ENCODE data around the gene CSRNP3. TPM values are rescaled to one million over a fixed set of nuclear protein-coding genes. Genes with fewer than 3 reads are reported as not detected.

CSRNP3 gene
- total RNA-seq, 1 donor from 2014 or later = 1.6 TPM

DNA sequence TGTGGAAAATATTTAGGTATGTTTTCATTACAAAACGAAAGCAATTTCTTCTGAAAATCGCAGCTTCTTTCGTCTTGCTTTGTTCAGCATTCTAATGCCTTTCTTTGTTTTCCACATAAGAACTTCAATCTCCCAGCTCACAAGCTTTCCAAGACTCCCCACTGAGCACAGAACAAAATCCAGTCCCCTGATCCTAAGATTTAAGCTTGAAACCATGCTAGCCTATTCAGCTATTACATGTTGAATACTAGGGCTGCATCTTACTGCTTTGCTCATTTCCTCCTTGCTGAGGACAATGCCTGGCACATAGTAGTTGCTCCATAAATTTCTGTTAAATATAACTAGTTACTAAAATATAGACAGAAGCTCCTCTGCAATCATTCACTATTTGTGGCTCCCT, 163.9 kb downstream of the CSRNP3 start:
- DNase-seq (ENCODE audit: low read depth) = no peak
- no peak overlapping the region for H3K4me3 ChIP-seq (ENCODE audit: low read depth, low read length)
- TF ChIP-seq, protein P1, sequence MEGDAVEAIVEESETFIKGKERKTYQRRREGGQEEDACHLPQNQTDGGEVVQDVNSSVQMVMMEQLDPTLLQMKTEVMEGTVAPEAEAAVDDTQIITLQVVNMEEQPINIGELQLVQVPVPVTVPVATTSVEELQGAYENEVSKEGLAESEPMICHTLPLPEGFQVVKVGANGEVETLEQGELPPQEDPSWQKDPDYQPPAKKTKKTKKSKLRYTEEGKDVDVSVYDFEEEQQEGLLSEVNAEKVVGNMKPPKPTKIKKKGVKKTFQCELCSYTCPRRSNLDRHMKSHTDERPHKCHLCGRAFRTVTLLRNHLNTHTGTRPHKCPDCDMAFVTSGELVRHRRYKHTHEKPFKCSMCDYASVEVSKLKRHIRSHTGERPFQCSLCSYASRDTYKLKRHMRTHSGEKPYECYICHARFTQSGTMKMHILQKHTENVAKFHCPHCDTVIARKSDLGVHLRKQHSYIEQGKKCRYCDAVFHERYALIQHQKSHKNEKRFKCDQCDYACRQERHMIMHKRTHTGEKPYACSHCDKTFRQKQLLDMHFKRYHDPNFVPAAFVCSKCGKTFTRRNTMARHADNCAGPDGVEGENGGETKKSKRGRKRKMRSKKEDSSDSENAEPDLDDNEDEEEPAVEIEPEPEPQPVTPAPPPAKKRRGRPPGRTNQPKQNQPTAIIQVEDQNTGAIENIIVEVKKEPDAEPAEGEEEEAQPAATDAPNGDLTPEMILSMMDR (conservative IDR thresholded peaks at IDR 0.05; ENCODE audit: low read depth, low read length) = no peak

DNA sequence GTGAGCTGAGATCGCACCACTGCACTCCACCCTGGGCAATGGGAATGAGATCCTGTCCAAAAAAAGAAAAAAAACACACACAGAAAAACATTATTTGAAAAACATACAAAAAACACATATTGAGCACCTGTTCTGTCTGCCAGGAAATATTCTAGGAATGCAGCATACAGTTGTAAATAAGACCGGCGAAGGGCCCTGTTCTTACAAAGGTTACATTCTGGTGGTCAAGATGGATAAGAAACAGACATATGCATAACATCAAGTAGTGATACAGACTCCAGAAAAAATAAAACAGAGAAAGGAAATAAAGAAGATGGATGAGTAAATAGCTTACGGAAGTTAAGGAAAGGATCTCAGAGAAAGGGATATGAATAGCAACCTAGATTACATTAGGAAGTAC, 164.8 kb downstream of the CSRNP3 start:
- DNase-seq (ENCODE audit: low read depth) = no peak
- TF ChIP-seq, protein P1 (conservative IDR thresholded peaks at IDR 0.05; ENCODE audit: low read depth, low read length) = no peak
- H3K4me3 ChIP-seq (ENCODE audit: low read depth, low read length) = no peak overlapping the region

DNA sequence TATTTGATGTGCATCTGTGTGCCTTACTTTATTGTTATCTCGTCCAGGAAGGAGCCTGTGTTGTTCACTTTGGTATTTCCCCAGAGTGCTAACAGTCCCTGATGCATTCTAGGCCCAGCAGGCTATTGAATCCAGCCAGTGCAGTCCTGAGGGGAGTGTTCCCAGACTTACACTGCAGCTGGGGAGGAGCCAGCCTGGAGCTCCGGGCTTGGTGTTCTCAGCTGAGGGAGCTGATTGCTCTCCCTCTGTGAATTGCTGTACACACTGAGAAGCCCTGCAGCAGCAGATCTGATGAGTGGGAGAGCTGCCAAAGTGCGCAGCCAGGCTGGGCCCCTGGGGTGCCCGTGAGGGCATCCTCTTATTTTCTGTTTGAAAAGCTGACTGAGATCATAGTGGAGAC, 165.4 kb downstream of the CSRNP3 start:
- DNase-seq (ENCODE audit: low read depth) = no peak
- no peak overlapping the region for H3K4me3 ChIP-seq (ENCODE audit: low read depth, low read length)
- TF ChIP-seq, protein P1 (conservative IDR thresholded peaks at IDR 0.05; ENCODE audit: low read depth, low read length) = no peak

DNA sequence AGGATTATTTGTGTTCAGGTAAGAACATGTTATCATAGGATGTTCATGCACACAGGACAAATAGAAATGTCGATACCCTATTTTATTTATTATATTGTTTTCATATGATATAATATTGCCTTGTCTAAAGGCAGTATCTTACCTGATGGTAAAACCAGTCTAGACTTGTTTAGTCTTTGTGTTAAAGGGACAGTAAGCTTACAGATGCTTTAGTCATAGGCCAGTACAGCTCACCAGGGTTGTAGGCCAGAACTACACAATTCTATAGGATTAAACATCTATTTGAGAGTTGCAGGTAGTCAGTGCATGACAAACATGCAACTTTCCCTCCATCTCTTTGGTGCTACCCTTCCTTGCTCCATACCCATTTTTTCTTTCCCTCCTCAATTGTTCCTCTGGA, 166.0 kb downstream of the CSRNP3 start:
- TF ChIP-seq, protein P1 (conservative IDR thresholded peaks at IDR 0.05; ENCODE audit: low read depth, low read length) = no peak
- no peak for DNase-seq (ENCODE audit: low read depth)
- no peak overlapping the region for H3K4me3 ChIP-seq (ENCODE audit: low read depth, low read length)

DNA sequence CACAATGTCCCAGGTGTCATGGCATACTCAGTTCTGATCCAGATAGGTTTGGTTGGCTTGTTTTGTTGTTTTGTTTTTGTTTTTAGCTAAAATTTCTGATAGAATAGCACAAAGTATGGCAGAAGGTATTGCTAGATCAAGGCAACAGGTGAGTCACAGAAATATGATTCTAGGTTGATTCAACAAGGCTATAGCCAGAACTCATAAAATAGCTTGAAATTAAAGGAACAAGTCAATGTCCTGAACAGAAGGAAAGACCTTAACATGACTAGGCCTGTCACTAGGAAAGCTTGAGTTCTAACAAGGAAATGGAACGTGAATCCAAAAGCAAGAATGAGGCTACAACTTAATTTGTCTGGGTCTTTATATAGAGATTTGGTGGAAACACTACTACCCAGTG, 167.5 kb downstream of the CSRNP3 start:
- DNase-seq (ENCODE audit: low read depth) = no peak
- TF ChIP-seq, protein P1 (conservative IDR thresholded peaks at IDR 0.05; ENCODE audit: low read depth, low read length) = no peak

DNA sequence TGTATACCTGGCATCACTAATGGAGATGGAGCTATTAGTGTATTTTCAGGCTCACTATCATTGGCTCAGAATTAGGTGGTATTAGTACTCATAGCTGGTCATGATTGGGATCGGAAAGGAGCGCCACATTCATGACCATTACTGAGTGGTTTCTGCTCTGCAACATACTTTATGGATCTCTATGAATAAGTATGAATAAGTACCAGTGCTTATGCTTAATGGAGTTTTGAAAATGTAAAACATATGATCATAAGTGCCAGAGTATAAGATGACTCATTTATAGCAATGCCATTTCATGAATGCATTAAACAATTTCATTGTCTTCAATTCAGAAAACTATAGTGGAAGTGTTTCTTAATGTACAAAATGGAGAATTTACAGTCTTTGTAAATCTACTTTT, 167.9 kb downstream of the CSRNP3 start:
- no peak for DNase-seq (ENCODE audit: low read depth)
- TF ChIP-seq, protein P1 (conservative IDR thresholded peaks at IDR 0.05; ENCODE audit: low read depth, low read length) = no peak
- no peak overlapping the region for H3K4me3 ChIP-seq (ENCODE audit: low read depth, low read length)

More for the DNA sequence above, 167.5 kb downstream of the CSRNP3 start:
- H3K4me3 ChIP-seq (ENCODE audit: low read depth, low read length) = no peak overlapping the region

DNA sequence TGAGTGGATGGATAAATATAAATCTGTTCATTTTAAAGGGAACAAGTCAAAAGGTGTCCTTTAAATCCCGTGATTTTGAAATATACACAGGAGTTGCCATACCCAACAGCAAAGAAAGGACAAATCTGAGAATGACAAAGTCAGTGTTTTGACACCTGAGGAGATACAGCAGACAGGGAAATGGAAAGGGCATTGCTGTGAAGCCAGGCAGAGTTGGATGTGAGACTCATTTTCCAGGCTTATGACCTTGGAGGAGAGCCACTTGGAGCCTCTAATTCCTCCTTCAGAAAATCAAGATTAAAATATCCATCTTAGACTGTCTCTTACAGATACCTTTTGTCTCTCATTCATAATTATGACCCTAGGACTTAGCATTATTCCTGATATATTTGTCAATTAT, 170.0 kb downstream of the CSRNP3 start:
- no peak overlapping the region for H3K4me3 ChIP-seq (ENCODE audit: low read depth, low read length)
- TF ChIP-seq, protein P1 (conservative IDR thresholded peaks at IDR 0.05; ENCODE audit: low read depth, low read length) = no peak
- DNase-seq (ENCODE audit: low read depth) = no peak

All from epithelial cell of proximal tubule (primary cell).